MCF 10A (cell line): ENCODE measurements around the gene ALPK1. TPM values are rescaled to one million over a fixed set of nuclear protein-coding genes. Genes with fewer than 3 reads are reported as not detected.
"Not testable (repeated sequence)": the region's sequence is repeated elsewhere in the genome, so short reads cannot be mapped to it uniquely, and the experiment has no call there.

Experiments
- BruUV-seq: library from RNA; stranded (reverse); fragments of 400-500 nt; replicated peaks from 2 replicates; lab custom pipeline; 2021; lab: Mats Ljungman, UMichigan
- CTCF ChIA-PET: fragments of 300-600 bp; sonication (Branson Sonifier 250); formaldehyde crosslinking; extraction: SDS; loops from one replicate; lab custom pipeline; 2021; ENCODE audit warnings: antibody characterized with exemption, inconsistent platforms; lab: Yijun Ruan, JAX
- POLR2A ChIA-PET: fragments of 300-600, 350-650 bp; sonication (Branson Sonifier 250); formaldehyde crosslinking; extraction: SDS; loops from one replicate; lab custom pipeline; 2020; ENCODE audit warnings: antibody characterized with exemption, inconsistent platforms; lab: Yijun Ruan, JAX
- DNase-seq: peaks from one replicate; pipeline ENCODE4 v3.0.0-alpha.2; 2018; ENCODE audit not compliant: unreplicated experiment
- H3K27ac Mint-ChIP-seq: one replicate; pipeline ENCODE4 v1.8.0; 2022; ENCODE audit warnings: mild to moderate bottlenecking, low read depth, mixed read lengths; ENCODE audit not compliant: unreplicated experiment
- H3K27me3 Mint-ChIP-seq: one replicate; pipeline ENCODE4 v1.8.0; 2022; ENCODE audit warnings: mixed read lengths; ENCODE audit not compliant: insufficient read depth, unreplicated experiment
- H3K36me3 Mint-ChIP-seq: one replicate; pipeline ENCODE4 v1.8.0; 2022; ENCODE audit warnings: mild to moderate bottlenecking, moderate library complexity, mixed read lengths; ENCODE audit not compliant: insufficient read depth, unreplicated experiment
- H3K4me1 Mint-ChIP-seq: one replicate; pipeline ENCODE4 v1.8.0; 2022; ENCODE audit warnings: mixed read lengths; ENCODE audit not compliant: insufficient read depth, unreplicated experiment
- H3K4me3 Mint-ChIP-seq: one replicate; pipeline ENCODE4 v1.8.0; 2022; ENCODE audit warnings: mild to moderate bottlenecking, moderate library complexity, mixed read lengths; ENCODE audit not compliant: unreplicated experiment
- H3K9me3 Mint-ChIP-seq: one replicate; pipeline ENCODE4 v1.8.0; 2022; ENCODE audit warnings: mixed read lengths; ENCODE audit not compliant: unreplicated experiment
- CTCF ChIP-seq: fragments of 200-600 bp; IDR thresholded peaks from one replicate; pipeline ENCODE4 v1.8.0; 2022; ENCODE audit warnings: antibody characterized with exemption, mild to moderate bottlenecking; ENCODE audit not compliant: unreplicated experiment
- intact Hi-C: fragments of 100-400 bp; cut with micrococcal nuclease; formaldehyde crosslinking; loops from 2 replicates; pipeline ENCODE4 v1.14.1; 2022
- total RNA-seq: library from RNA; stranded (reverse); gene quantifications from 2 replicates; pipeline ENCODE4 v1.2.3, GENCODE V29; 2022

The ALPK1 gene
- total RNA-seq, 1 experiment from 2014 or later, result 20.3 TPM

- intact Hi-C loops, result no loop called here
- Mint-ChIP-seq H3K4me3 (no peak overlapping the region), H3K9me3 (peaks cover 1% of the 10 kb centered on the region), H3K27me3 (no peaks in the 10 kb centered on the region), H3K36me3 (no peaks in the 10 kb centered on the region), H3K4me1 (no peaks in the 10 kb centered on the region), H3K27ac (no peak overlapping the region)
- POLR2A ChIA-PET, result no interaction called here
- TF ChIP-seq CTCF, result no peak
- DNase-seq, result no peak
- CTCF ChIA-PET, result no interaction called here
- no TSS peak for BruUV-seq
Observed at GRCh38 chr4:112473985-112474384, 176.8 kb downstream of the ALPK1 start.

GRCh38 chr4:112485930-112486329, 188.8 kb downstream of the ALPK1 start:
- Mint-ChIP-seq H3K4me1 (no peaks in the 10 kb centered on the region), H3K4me3 (no peak overlapping the region), H3K36me3 (no peaks in the 10 kb centered on the region), H3K27ac (no peak overlapping the region), H3K27me3 (no peaks in the 10 kb centered on the region), H3K9me3 (peaks cover 14% of the 10 kb centered on the region)
- intact Hi-C loops, result no loop called here
- CTCF ChIA-PET, result no interaction called here
- no TSS peak for BruUV-seq
- no peak for TF ChIP-seq CTCF
- POLR2A ChIA-PET, result no interaction called here
- no peak for DNase-seq

- H3K27ac Mint-ChIP-seq, H3K27me3 Mint-ChIP-seq, H3K4me3 Mint-ChIP-seq, DNase-seq, H3K4me1 Mint-ChIP-seq, H3K36me3 Mint-ChIP-seq, POLR2A ChIA-PET, CTCF ChIA-PET, intact Hi-C loops, BruUV-seq: not testable (repeated sequence)
- peaks cover 22% of the 10 kb centered on the region for H3K9me3 Mint-ChIP-seq
Observed at GRCh38 chr4:112490808-112491207, 193.6 kb downstream of the ALPK1 start.

Other genes starting within 250 kb of the ALPK1 start
- 8.2 and 10.9 TPM in 2 replicates for gene FAM241A, start 151.9 kb upstream of the ALPK1 start, total RNA-seq
- gene AP1AR, start 65.6 kb upstream of the ALPK1 start, total RNA-seq, result 38.4 and 39.7 TPM in 2 replicates
- gene TIFA, start 11.5 kb upstream of the ALPK1 start, total RNA-seq, result 7.0 and 9.7 TPM in 2 replicates
- gene NEUROG2, start 218.8 kb downstream of the ALPK1 start, total RNA-seq, result not detected in 2 replicates